Measurements from ENCODE around the gene WDR82.

The WDR82 gene

GRCh38 chr3:52256622-52257021 is 21.8 kb downstream of the WDR82 start:
- no peak for DNase-seq (ENCODE audit: low read depth)

- DNase-seq (ENCODE audit: low read depth) = no peak
Measured at GRCh38 chr3:52256159-52256558, 22.3 kb downstream of the WDR82 start.

DNA sequence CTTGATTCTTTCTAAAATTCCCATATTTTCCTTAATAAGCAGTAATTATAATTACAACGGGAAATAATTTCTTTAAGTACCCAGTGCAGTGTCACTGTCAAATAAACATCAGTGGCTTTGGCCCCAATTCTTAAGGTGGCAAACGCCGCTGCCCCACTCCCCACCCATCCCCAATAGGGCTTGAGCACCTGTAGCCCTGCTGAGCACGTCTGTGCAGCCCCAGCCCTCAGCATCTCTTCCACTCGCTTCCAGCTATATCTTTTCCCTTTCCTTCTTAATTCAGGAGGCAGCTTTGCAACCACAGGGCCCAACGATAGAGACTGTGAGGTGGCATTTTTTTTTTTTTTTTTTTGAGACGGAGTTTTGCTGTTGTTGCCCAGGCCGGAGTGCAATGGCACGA is 23.8 kb downstream of the WDR82 start:
- DNase-seq (ENCODE audit: low read depth) = no peak

DNA sequence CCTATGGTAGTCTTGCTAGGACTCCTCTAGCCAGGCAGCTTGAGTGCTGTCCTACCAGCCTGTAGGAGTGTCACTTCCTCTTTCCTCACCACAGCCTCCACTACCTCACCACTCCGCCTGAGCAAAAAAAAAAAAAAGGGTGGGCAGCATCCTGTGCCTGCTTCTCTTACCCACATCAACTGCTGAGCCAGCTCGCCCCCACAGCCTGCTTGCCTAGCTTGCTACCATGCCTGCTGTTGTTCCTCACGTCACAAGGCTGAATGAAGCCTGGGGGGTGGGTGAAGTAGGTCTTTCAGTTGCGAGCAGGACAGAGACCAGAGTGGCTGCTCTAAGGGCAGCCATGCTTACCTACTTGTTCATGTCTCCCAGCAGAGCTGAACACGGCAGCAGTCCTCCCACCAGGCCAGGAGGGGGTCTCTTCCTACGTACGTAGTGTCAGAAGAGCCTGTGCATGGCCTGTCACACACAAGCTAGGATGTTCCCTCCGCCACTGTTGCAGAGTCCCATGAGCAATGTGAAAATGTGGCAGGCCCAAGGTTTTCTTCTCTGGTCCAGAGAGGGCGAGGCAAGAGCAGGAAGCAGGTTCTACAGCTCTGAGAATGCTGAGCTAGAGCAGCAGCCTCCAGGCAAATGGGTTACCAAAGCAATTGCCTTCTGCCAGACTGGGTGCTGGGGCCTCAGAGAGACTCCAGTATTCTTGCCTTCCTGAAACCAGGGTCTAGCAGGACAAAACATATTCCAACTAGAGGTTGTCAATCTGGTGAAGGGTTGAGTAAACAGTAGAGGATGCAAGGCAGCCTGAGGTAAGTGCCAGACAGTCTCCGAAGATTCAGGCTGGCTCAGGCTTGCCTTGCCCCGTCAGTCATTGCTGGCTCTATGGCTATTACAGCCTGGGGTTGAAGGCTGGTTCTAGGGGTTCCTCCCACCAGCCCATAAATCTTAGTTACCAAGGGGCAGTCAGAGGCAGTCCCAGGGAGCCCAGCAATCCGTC is 24.8 kb downstream of the WDR82 start:
- DNase-seq (ENCODE audit: low read depth) = no peak

- no peak for DNase-seq (ENCODE audit: low read depth)
Measured at GRCh38 chr3:52250122-52250521, 28.3 kb downstream of the WDR82 start.

DNA sequence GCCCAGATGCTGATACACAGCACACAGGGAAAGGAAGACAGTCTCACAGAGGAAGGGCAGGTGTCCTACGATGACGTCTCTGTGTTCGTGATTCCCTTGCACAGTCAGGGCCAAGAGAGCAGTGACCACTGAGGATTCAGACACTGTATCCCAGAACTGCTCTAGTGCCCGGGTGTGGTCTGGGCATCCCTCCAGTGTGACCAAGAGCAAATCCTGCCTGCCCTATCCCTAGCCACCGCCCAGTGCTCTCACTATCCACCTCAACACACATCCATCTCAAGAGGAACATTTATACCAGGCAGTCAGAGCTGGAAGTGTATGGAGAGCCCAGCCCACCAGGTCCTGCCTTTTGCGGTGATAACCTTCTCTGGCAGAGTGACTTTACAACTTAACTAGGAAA is 28.8 kb downstream of the WDR82 start:
- no peak for DNase-seq (ENCODE audit: low read depth)

- DNase-seq (ENCODE audit: low read depth) = no peak
Measured at GRCh38 chr3:52248816-52249547, 29.5 kb downstream of the WDR82 start.

- DNase-seq (ENCODE audit: low read depth) = no peak
Measured at GRCh38 chr3:52248165-52248541, 30.3 kb downstream of the WDR82 start.

GRCh38 chr3:52247409-52248164 is 30.9 kb downstream of the WDR82 start:
- DNase-seq (ENCODE audit: low read depth) = no peak

DNA sequence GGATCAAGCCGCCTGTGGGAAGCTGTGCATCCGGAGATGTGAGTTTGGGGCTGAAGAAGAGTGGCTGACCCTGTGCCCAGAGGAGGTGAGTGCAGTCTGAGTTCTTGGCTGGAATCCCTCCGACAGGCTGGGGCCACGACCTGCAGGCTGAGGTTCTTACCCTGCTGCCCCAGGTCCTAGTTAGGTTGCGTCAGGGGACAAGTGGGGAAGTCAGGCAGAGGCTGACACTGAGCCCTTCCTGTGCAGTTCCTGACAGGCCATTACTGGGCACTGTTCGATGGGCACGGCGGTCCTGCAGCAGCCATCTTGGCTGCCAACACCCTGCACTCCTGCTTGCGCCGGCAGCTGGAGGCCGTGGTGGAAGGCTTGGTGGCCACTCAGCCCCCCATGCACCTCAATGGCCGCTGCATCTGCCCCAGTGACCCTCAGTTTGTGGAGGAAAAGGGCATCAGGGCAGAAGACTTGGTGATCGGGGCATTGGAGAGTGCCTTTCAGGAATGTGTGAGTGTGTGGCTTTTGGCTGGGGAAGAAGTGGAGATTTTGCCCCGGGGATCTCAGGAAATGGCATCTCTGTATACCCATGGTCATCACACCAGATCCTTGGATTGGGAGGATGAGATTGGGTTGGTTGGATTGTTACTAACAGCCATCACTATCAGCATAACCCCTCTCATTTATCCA is 31.6 kb downstream of the WDR82 start:
- DNase-seq (ENCODE audit: low read depth) = no peak

GRCh38 chr3:52246264-52246620 is 32.2 kb downstream of the WDR82 start:
- DNase-seq (ENCODE audit: low read depth) = no peak

- no peak for DNase-seq (ENCODE audit: low read depth)
Measured at GRCh38 chr3:52245322-52246263, 32.9 kb downstream of the WDR82 start, which contains the start of gene PPM1M. Gene PPM1M (plus strand): TSS chr3:52245759. CDS start chr3:52245825, 66 bp downstream.

GRCh38 chr3:52243791-52244628 is 34.4 kb downstream of the WDR82 start:
- DNase-seq (ENCODE audit: low read depth) = no peak

- DNase-seq (ENCODE audit: low read depth) = no peak
Measured at GRCh38 chr3:52242039-52242438, 36.4 kb downstream of the WDR82 start.

GRCh38 chr3:52240886-52241370 is 37.5 kb downstream of the WDR82 start:
- no peak for DNase-seq (ENCODE audit: low read depth)

DNA sequence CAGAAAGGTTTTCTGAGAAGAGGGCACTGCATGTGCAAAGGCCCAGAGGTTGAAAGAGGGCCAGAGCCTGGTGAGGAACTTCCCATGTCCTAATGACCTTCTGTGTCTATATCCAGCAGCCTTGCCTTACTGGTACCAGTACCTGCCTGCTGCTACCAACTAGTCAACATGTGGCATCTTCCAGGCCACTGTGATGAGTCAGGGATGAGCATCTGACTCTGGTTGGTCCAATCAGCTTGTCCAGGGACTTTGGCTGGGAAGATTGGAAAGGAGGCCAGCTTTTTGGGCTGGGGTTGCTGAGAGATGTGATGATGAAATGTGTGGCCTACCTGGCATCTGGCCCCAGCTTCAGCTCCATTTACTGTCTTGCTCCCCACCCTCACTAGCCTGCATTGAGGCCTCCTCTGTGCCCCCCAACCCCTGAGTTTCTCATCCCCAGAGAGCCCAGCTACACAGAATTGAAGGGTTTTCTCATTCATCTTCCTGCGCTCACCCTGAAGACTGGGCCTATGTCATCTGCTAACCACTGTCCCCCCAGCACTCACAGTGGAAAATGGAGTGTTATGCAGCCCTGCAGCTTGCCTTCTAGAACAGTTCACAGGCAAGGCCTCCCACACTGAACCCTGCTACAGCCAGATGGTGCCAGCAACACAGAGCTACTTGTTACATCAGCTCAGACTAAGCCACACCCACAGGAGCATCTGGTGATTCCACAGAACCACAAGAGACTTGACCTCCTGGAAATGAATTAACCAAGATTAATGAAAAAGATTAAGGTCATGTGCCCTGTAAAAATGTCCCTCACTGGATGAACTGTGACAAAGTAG is 38.2 kb downstream of the WDR82 start:
- DNase-seq (ENCODE audit: low read depth) = no peak

- DNase-seq (ENCODE audit: low read depth) = peak; percentile 76
Measured at GRCh38 chr3:52238761-52239701, 39.4 kb downstream of the WDR82 start, which contains the start of gene TWF2. Gene TWF2 (minus strand): TSS chr3:52239158. CDS start chr3:52239016, 142 bp downstream.
